ENCODE results near the gene COX4I1.

The COX4I1 gene

GRCh38 chr16:85799497-85800320 lies at the start of gene COX4I1, which contains the start of gene EMC8:
Gene COX4I1, plus strand, starts transcription at chr16:85799695. Its CDS starts 1,511 bp downstream, at chr16:85801206.
Gene EMC8, minus strand, starts transcription at chr16:85799544. Its CDS starts 249 bp downstream, at chr16:85799295.
- peak; percentile 98 for DNase-seq (ENCODE audit: low spot score)

GRCh38 chr16:85749771-85750145 lies 49.7 kb upstream of the COX4I1 start:
- no peak for DNase-seq (ENCODE audit: low spot score)

GRCh38 chr16:85750146-85750826 lies 49.2 kb upstream of the COX4I1 start:
- peak; percentile 49 for DNase-seq (ENCODE audit: low spot score)

GRCh38 chr16:85750827-85751697 lies 48.4 kb upstream of the COX4I1 start, which contains the start of gene C16orf74:
Gene C16orf74, minus strand, starts transcription at chr16:85751096. Its CDS starts 15,879 bp downstream, at chr16:85735217.
- peak; percentile 87 for DNase-seq (ENCODE audit: low spot score)

- no peak for DNase-seq (ENCODE audit: low spot score)
Observed at GRCh38 chr16:85751698-85752501, 47.6 kb upstream of the COX4I1 start.

GRCh38 chr16:85752511-85753420 lies 46.7 kb upstream of the COX4I1 start:
- peak; percentile 61 for DNase-seq (ENCODE audit: low spot score)

- DNase-seq (ENCODE audit: low spot score): no peak
Observed at GRCh38 chr16:85753559-85753958, 45.9 kb upstream of the COX4I1 start.

GRCh38 chr16:85753976-85754375 lies 45.5 kb upstream of the COX4I1 start:
- no peak for DNase-seq (ENCODE audit: low spot score)

GRCh38 chr16:85754413-85754812 lies 45.1 kb upstream of the COX4I1 start:
- DNase-seq (ENCODE audit: low spot score): no peak

GRCh38 chr16:85755929-85756768 lies 43.3 kb upstream of the COX4I1 start:
- DNase-seq (ENCODE audit: low spot score): no peak

- DNase-seq (ENCODE audit: low spot score): no peak
Observed at GRCh38 chr16:85757341-85757822, 42.1 kb upstream of the COX4I1 start.

- DNase-seq (ENCODE audit: low spot score): no peak
Observed at GRCh38 chr16:85759136-85759535, 40.4 kb upstream of the COX4I1 start.

- peak; percentile 58 for DNase-seq (ENCODE audit: low spot score)
Observed at GRCh38 chr16:85759631-85760419, 39.7 kb upstream of the COX4I1 start.

GRCh38 chr16:85761861-85762260 lies 37.6 kb upstream of the COX4I1 start:
- no peak for DNase-seq (ENCODE audit: low spot score)

GRCh38 chr16:85762970-85763369 lies 36.5 kb upstream of the COX4I1 start:
- no peak for DNase-seq (ENCODE audit: low spot score)

GRCh38 chr16:85763616-85764015 lies 35.9 kb upstream of the COX4I1 start:
- no peak for DNase-seq (ENCODE audit: low spot score)

GRCh38 chr16:85765211-85765610 lies 34.3 kb upstream of the COX4I1 start:
- no peak for DNase-seq (ENCODE audit: low spot score)

- no peak for DNase-seq (ENCODE audit: low spot score)
Observed at GRCh38 chr16:85765767-85766166, 33.7 kb upstream of the COX4I1 start.

Measured in iPS-NIHi11 (cell line).